Esophagus squamous epithelium (tissue), 5 donors: ENCODE results near the gene PHKA2. TPM values are rescaled to one million over a fixed set of nuclear protein-coding genes. Genes with fewer than 3 reads are reported as not detected.
"Not testable (repeated sequence)": the region's sequence is repeated elsewhere in the genome, so short reads cannot be mapped to it uniquely, and the experiment has no call there.

Experiments
- DNase-seq: peaks from one replicate; lab custom pipeline; 2025; lab: John Stamatoyannopoulos, UW
- H3K27ac ChIP-seq, 4 donors: fragments of 200-600 bp; sonication (generic); one replicate each; pipeline ENCODE4 v1.5.1; 2016 to 2019; ENCODE audit warnings: mild to moderate bottlenecking in 1 of 4
- H3K27me3 ChIP-seq, 4 donors: fragments of 200-600 bp; sonication (generic); 1 replicate in 3 of 4; 2 replicates in 1 of 4; pipeline versions ENCODE4 v1.5.1 to v1.6.0; 2017 to 2021; ENCODE audit warnings: antibody characterized with exemption in 1 of 4
- H3K36me3 ChIP-seq, 3 donors: fragments of 200-600 bp; sonication (generic); one replicate each; pipeline ENCODE4 v1.5.1; 2016 to 2019
- H3K4me1 ChIP-seq, 3 donors: fragments of 200-600 bp; sonication (generic); one replicate each; pipeline ENCODE4 v1.5.1; 2017 to 2019
- H3K4me3 ChIP-seq, 4 donors: fragments of 200-600 bp; sonication (generic); 1 replicate in 3 of 4; 2 replicates in 1 of 4; pipeline ENCODE4 v1.5.1; 2016 to 2019; ENCODE audit warnings: mild to moderate bottlenecking in 2 of 4, moderate library complexity in 1 of 4
- H3K9me3 ChIP-seq, 3 donors: fragments of 200-600 bp; sonication (generic); one replicate each; pipeline ENCODE4 v1.5.1; 2016 to 2019
- POLR2A ChIP-seq, 4 donors: fragments of 450-650 bp; IDR thresholded peaks; one replicate each; pipeline ENCODE4 v1.6.1; 2017; ENCODE audit warnings: antibody characterized with exemption in 4 of 4, mild to moderate bottlenecking in 4 of 4, moderate library complexity in 3 of 4
- WGBS, 2 donors: methylation state at CpG; one replicate each; pipeline ENCODE4 v1.1.5; 2018; 5-methylcytosine and 5-hydroxymethylcytosine counted together
- intact Hi-C: fragments of 100-400 bp; cut with DNase I; formaldehyde crosslinking; loops from one replicate; pipeline ENCODE4 v1.15.0; 2022
- small RNA-seq, 4 donors: library from RNA; depleted of rRNA; stranded (forward); fragments of <200 nt; gene quantifications; one replicate each; pipeline ENCODE3, GENCODE V24; 2016
- total RNA-seq, 4 donors: library from RNA; depleted of rRNA; stranded (reverse); fragments of >200 nt; gene quantifications; one replicate each; pipeline ENCODE4 v1.1.0, GENCODE V29; 2016
- TF ChIP-seq, protein P1 (sequence below), 6 experiments: fragments of 450-650 bp in 4 of 6; fragments of 200-600 bp in 2 of 6; sonication (generic) in 2 of 6; IDR thresholded peaks; one replicate each; pipeline ENCODE4 v1.5.1; 2016 to 2019; ENCODE audit warnings: antibody characterized with exemption in 6 of 6, mild to moderate bottlenecking in 4 of 6, moderate library complexity in 4 of 6
- donor health status: DM: yes; HTN: yes; CAD: no.

Gene PHKA2
- total RNA-seq, 4 donors from 2014 or later = 10.1 to 21.2 (median 13.5) TPM

DNA sequence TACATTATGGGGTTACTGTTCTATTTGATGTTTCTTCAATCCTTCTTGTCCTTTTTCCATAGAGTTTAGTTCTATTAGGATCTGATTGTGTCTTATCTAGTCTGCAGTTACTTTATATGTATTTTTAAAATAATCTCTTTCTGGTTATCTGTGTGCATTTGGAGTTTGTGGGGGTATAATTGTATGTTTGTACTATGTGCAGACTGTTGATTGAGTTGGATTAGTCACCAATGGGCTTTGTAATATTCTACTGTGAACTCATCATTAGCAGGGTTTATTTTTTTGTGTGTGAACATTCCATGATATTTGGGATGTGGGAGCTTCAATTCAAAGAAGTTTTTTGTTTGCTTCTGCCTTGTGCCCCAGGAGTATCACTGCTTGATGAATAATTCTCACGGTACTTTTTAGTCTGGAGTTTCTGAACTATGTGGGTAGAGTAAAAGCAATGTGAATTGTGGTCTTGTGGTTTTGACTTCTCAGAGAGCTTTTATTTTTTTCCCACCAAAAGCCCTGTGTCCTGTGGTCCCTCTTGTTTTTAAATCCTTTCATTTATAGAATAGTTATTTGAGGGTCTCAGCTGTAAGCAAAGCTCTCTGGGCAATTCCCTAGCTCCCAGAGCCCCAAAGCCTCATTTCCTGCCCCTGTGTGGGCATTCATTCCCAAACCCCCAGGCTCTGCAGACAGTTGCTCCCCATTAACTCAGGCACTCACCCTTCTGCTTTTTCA lies 127.8 kb downstream of the PHKA2 start:
- Histone ChIP-seq H3K27ac (no peak overlapping the region), H3K4me3 (no peak overlapping the region), H3K27me3 (no peaks in the 10 kb centered on the region), H3K9me3 (no peaks in the 10 kb centered on the region), H3K36me3 (no peaks in the 10 kb centered on the region), H3K4me1 (no peaks in the 10 kb centered on the region)
- no peak for DNase-seq
- 47 to 63% methylated on average over 1 of the region's 1 CpG for WGBS, 2 donors
- intact Hi-C loops = no loop called here
- no peak for TF ChIP-seq POLR2A (IDR thresholded peaks at IDR 0.05)
- TF ChIP-seq, protein P1, sequence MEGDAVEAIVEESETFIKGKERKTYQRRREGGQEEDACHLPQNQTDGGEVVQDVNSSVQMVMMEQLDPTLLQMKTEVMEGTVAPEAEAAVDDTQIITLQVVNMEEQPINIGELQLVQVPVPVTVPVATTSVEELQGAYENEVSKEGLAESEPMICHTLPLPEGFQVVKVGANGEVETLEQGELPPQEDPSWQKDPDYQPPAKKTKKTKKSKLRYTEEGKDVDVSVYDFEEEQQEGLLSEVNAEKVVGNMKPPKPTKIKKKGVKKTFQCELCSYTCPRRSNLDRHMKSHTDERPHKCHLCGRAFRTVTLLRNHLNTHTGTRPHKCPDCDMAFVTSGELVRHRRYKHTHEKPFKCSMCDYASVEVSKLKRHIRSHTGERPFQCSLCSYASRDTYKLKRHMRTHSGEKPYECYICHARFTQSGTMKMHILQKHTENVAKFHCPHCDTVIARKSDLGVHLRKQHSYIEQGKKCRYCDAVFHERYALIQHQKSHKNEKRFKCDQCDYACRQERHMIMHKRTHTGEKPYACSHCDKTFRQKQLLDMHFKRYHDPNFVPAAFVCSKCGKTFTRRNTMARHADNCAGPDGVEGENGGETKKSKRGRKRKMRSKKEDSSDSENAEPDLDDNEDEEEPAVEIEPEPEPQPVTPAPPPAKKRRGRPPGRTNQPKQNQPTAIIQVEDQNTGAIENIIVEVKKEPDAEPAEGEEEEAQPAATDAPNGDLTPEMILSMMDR (IDR thresholded peaks at IDR 0.05) = no peak

DNA sequence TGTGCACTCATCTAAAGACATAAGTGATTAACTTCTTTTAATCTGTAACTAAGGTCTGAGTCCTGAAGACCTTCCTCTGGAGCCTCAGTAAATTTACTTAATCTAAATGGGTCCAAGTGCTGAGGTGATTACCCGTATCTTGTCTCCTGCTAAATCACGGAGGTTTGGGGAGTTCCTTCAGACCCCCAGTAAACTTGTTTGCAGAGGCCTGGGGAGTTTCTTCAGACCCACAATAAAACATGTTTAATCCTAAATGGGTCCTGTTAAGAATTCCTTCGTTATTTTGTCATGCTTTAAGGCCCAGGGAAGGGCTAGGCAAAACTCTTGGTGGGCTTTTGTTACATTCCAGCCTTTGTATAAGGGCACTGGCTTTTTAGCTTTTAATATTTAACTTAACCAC lies 136.0 kb downstream of the PHKA2 start:
- intact Hi-C loops, H3K4me3 ChIP-seq, H3K27ac ChIP-seq, DNase-seq, H3K9me3 ChIP-seq, H3K36me3 ChIP-seq, H3K27me3 ChIP-seq, H3K4me1 ChIP-seq: not testable (repeated sequence)
- 70 to 92% methylated on average over 3 of the region's 3 CpGs for WGBS, 2 donors

Small RNA genes lying within 50 kb of the gene (small RNA-seq; reads per million reads assigned to genes)
- gene RN7SL48P = 0 reads per million in 4 donors

Other genes with a start within 250 kb of the PHKA2 start
- gene ADGRG2, start 138.4 kb upstream of the PHKA2 start, total RNA-seq = 1 to 10 TPM in 1 of 4 donors, under 1 TPM in 3; 0.15 to 1.1 (median 0.56) TPM